MM.1S (cell line): ENCODE data around the gene ATP8B4.
"Not testable (repeated sequence)": the region's sequence is repeated elsewhere in the genome, so short reads cannot be mapped to it uniquely, and the experiment has no call there.

ENCODE experiments used
- DNase-seq: peaks from one replicate; pipeline ENCODE4 v3.0.0-alpha.2; 2015
- H2AFZ ChIP-seq: fragments of 300-600 bp; sonication (generic); 2 replicates; pipeline ENCODE4 v1.6.0; 2016; ENCODE audit warnings: antibody characterized with exemption, low read length
- H3F3A ChIP-seq: fragments of 300-600 bp; sonication (generic); 2 replicates; pipeline ENCODE4 v1.6.1; 2016; ENCODE audit warnings: mild to moderate bottlenecking, antibody characterized with exemption, low read length, moderate library complexity, mixed read lengths; ENCODE audit not compliant: insufficient read depth
- H3K27ac ChIP-seq: fragments of 300-600 bp; sonication (generic); 2 replicates; pipeline ENCODE4 v1.5.1; 2016; ENCODE audit warnings: mild to moderate bottlenecking, low read length
- H3K27me3 ChIP-seq: fragments of 300-600 bp; sonication (generic); replicated peaks from 2 replicates; pipeline ENCODE4 v1.6.0; 2016; ENCODE audit warnings: low read length; ENCODE audit not compliant: insufficient read depth
- H3K36me3 ChIP-seq: fragments of 300-600 bp; sonication (generic); replicated peaks from 2 replicates; pipeline ENCODE4 v1.6.1; 2016; ENCODE audit warnings: mild to moderate bottlenecking, low read length, mixed read lengths; ENCODE audit not compliant: insufficient read depth
- H3K4me1 ChIP-seq: fragments of 300-600 bp; sonication (generic); 2 replicates; pipeline ENCODE4 v1.6.1; 2016; ENCODE audit warnings: low read length, mixed read lengths
- H3K4me2 ChIP-seq: fragments of 300-600 bp; sonication (generic); 2 replicates; pipeline ENCODE4 v1.6.0; 2016; ENCODE audit warnings: low read depth, low read length
- H3K4me3 ChIP-seq: fragments of 300-600 bp; sonication (generic); 2 replicates; pipeline ENCODE4 v1.5.1; 2016; ENCODE audit warnings: low read length, mixed read lengths
- H3K79me2 ChIP-seq: fragments of 300-600 bp; sonication (generic); 2 replicates; pipeline ENCODE4 v1.6.1; 2016; ENCODE audit warnings: mixed run types, low read length, mixed read lengths
- H3K9ac ChIP-seq: fragments of 300-600 bp; sonication (generic); 2 replicates; pipeline ENCODE4 v1.6.1; 2016; ENCODE audit warnings: low read length, mixed read lengths
- H3K9me2 ChIP-seq: fragments of 300-600 bp; sonication (generic); replicated peaks from 2 replicates; pipeline ENCODE4 v1.6.1; 2016; ENCODE audit warnings: mild to moderate bottlenecking, low read length, mixed read lengths; ENCODE audit not compliant: insufficient read depth
- H3K9me3 ChIP-seq: fragments of 300-600 bp; sonication (generic); replicated peaks from 2 replicates; pipeline ENCODE4 v1.6.1; 2016; ENCODE audit warnings: mild to moderate bottlenecking, low read length, mixed read lengths; ENCODE audit not compliant: insufficient read depth
- H4K20me1 ChIP-seq: fragments of 300-600 bp; sonication (generic); 2 replicates; pipeline ENCODE4 v1.6.1; 2016; ENCODE audit warnings: mild to moderate bottlenecking, low read length, moderate library complexity, mixed read lengths; ENCODE audit not compliant: insufficient read depth
- EZH2 ChIP-seq: fragments of 300-600 bp; sonication (generic); optimal IDR thresholded peaks from 2 replicates; pipeline ENCODE3; 2017; ENCODE audit warnings: low read depth, mild to moderate bottlenecking, antibody characterized with exemption, low read length, mixed read lengths
- EZH2phosphoT487 ChIP-seq: fragments of 300-600 bp; sonication (generic); IDR thresholded peaks from 2 replicates; pipeline ENCODE4 v1.6.1; 2018; ENCODE audit warnings: antibody characterized with exemption, low read length
- TF ChIP-seq, protein P1 (sequence below): fragments of 300-600 bp; sonication (generic); IDR thresholded peaks from 2 replicates; pipeline ENCODE4 v1.5.1; 2016; ENCODE audit warnings: antibody characterized with exemption, low read length, mixed read lengths

Gene ATP8B4

DNA sequence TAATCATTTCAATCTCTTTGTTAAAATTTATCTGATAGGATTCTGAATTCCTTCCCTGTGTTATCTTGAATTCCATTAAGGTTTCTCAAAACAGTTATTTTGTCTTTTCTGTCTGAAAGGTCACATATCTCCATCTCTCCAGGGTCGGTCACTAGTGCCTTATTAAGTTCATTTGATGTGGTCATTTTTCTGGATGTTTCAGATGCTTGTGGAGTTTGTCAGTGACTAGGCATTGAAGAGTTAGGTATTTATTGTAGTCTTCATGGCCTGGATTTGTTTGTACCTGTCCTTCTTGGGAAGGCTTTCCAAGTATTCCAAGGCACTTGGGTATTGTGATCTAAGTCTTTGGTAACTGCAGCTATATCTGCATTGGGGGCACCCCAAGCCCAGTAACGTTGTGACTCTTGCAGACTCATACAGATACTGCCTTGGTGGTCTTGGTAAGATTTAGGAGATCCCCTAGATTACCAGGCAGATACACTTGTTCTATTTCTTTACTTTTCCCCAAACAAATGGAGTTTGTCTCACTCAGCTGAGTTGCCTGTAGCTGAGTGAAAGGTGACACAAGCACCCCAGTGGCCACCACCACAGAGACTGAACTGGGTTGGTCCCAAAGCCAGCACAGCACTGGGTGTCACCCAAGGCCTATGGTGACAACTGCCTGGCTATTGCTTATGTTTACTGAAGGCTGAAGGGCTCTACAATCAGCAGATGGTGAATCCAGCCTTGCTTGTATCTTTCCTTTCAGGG, 44.1 kb upstream of the ATP8B4 start:
- H3K36me3 ChIP-seq = no peaks in the 10 kb centered on the region
- no peak overlapping the region for H3K9ac ChIP-seq
- H3K27me3 ChIP-seq = no peaks in the 10 kb centered on the region
- no peak for DNase-seq
- H3K4me1 ChIP-seq = no peaks in the 10 kb centered on the region
- H4K20me1 ChIP-seq = no peaks in the 10 kb centered on the region
- TF ChIP-seq, protein P1, sequence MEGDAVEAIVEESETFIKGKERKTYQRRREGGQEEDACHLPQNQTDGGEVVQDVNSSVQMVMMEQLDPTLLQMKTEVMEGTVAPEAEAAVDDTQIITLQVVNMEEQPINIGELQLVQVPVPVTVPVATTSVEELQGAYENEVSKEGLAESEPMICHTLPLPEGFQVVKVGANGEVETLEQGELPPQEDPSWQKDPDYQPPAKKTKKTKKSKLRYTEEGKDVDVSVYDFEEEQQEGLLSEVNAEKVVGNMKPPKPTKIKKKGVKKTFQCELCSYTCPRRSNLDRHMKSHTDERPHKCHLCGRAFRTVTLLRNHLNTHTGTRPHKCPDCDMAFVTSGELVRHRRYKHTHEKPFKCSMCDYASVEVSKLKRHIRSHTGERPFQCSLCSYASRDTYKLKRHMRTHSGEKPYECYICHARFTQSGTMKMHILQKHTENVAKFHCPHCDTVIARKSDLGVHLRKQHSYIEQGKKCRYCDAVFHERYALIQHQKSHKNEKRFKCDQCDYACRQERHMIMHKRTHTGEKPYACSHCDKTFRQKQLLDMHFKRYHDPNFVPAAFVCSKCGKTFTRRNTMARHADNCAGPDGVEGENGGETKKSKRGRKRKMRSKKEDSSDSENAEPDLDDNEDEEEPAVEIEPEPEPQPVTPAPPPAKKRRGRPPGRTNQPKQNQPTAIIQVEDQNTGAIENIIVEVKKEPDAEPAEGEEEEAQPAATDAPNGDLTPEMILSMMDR = no peak
- TF ChIP-seq EZH2 = no peak
- H2AFZ ChIP-seq = no peak overlapping the region
- no peak overlapping the region for H3K4me2 ChIP-seq
- H3K9me2 ChIP-seq = no peaks in the 10 kb centered on the region
- no peak overlapping the region for H3K27ac ChIP-seq
- H3K79me2 ChIP-seq = no peaks in the 10 kb centered on the region
- H3K9me3 ChIP-seq = no peaks in the 10 kb centered on the region
- no peaks in the 10 kb centered on the region for H3F3A ChIP-seq
- no peak overlapping the region for H3K4me3 ChIP-seq

DNA sequence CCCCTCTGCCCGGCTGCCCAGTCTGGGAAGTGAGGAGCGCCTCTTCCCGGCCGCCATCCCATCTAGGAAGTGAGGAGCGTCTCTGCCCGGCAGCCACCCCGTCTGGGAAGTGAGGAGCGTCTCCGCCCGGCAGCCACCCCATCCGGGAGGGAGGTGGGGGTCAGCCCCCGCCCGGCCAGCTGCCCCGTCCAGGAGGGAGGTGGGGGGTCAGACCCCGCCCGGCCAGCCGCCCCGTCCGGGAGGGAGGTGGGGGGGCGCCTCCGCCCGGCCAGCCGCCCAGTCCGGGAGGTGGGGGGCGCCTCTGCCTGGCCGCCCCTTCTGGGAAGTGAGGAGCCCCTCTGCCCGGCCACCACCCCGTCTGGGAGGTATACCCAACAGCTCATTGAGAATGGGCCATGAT, 39.2 kb upstream of the ATP8B4 start:
- H3K4me2 ChIP-seq, H3K9ac ChIP-seq, H3K36me3 ChIP-seq, H3K9me2 ChIP-seq, H3K79me2 ChIP-seq, DNase-seq, H3K4me1 ChIP-seq, H3K9me3 ChIP-seq, H3K27ac ChIP-seq, H3K4me3 ChIP-seq, H3F3A ChIP-seq, H4K20me1 ChIP-seq, H2AFZ ChIP-seq, H3K27me3 ChIP-seq: not testable (repeated sequence)

DNA sequence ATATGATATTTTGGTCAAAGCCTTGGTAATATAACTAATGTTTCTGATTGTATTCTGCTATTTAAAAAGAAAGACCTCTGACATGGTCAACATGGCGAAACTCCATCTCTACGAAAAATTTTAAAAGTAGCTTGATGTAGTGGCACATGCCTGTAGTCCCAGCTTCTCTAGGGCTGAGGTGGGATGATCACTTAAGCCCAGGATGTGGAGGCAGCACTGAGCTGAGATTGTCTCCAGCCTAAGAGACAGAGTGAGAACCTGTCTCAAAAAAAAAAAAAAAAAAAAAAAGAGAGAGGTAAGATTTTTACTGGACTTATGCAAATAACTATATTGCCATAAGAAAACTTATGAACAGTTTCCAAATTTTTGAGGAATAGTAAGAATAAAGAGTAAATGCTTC, 32.4 kb upstream of the ATP8B4 start:
- Histone ChIP-seq H3K9me3 (no peaks in the 10 kb centered on the region), H3K4me3 (no peak overlapping the region), H2AFZ (no peak overlapping the region), H3K9me2 (no peaks in the 10 kb centered on the region), H3K9ac (no peak overlapping the region), H3K27ac (no peak overlapping the region), H4K20me1 (no peaks in the 10 kb centered on the region), H3K27me3 (no peaks in the 10 kb centered on the region), H3F3A (no peaks in the 10 kb centered on the region), H3K4me1 (no peaks in the 10 kb centered on the region), H3K79me2 (no peaks in the 10 kb centered on the region), H3K4me2 (no peak overlapping the region), H3K36me3 (no peaks in the 10 kb centered on the region)
- TF ChIP-seq EZH2 = no peak
- TF ChIP-seq EZH2phosphoT487 = no peak
- TF ChIP-seq, protein P1 = no peak
- no peak for DNase-seq

DNA sequence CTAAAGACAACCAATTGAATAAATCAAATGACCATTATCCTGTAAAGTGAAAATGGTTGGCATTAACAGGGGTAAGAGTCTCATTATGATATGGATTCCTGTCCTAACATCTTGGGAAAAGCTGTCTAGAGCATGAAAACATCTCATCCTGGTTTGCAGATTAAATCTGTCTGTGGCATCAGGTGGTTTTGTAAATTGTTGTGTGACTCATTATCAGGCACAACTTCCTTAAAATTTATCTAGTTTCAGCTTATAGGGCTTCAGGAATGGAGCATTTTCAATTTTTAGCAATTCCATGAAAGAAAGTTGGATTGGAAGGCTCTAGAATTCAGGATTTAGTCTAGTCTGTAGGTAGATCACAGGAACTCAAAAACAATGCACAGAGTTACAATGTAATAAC, 31.8 kb upstream of the ATP8B4 start:
- Histone ChIP-seq H3K4me3 (no peak overlapping the region), H3K4me1 (no peaks in the 10 kb centered on the region), H3K9me2 (no peaks in the 10 kb centered on the region), H3K9me3 (no peaks in the 10 kb centered on the region), H3K79me2 (no peaks in the 10 kb centered on the region), H2AFZ (no peak overlapping the region), H3K27me3 (no peaks in the 10 kb centered on the region), H4K20me1 (no peaks in the 10 kb centered on the region), H3K27ac (no peak overlapping the region), H3F3A (no peaks in the 10 kb centered on the region), H3K4me2 (no peak overlapping the region), H3K36me3 (no peaks in the 10 kb centered on the region), H3K9ac (no peak overlapping the region)
- TF ChIP-seq, protein P1 = no peak
- TF ChIP-seq EZH2 (no peak), EZH2phosphoT487 (no peak)
- no peak for DNase-seq
